HPDE6-E6E7 (cell line): ENCODE measurements around the gene CACNB4.
"Not testable (repeated sequence)": the region's sequence is repeated elsewhere in the genome, so short reads cannot be mapped to it uniquely, and the experiment has no call there.

Experiments
- DNase-seq: peaks from one replicate; pipeline ENCODE4 v3.0.0; 2011; ENCODE audit warnings: missing footprints; ENCODE audit errors: extremely low spot score

Gene CACNB4

GRCh38 chr2:152021001-152021400 is 77.8 kb downstream of the CACNB4 start:
- DNase-seq = not testable (repeated sequence)

DNA sequence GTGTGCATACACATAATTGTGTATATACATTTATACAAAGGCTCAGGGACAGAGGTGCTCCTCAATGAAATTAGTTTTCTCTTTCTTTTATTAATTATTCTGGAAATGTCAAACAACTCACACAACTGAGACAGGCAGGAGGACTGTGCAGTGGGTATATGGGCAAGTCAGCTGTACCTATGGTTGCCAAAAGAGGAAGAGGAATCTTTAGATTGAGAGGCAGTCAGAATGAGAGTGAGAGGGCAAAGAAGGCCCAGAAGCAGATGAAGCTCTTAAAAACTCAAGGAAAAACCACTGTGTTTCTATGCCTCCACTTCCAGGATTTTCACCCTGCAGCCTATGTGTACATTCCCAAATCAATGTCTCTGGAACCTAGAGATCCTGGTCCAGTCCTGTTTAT is 79.1 kb downstream of the CACNB4 start:
- no peak for DNase-seq

DNA sequence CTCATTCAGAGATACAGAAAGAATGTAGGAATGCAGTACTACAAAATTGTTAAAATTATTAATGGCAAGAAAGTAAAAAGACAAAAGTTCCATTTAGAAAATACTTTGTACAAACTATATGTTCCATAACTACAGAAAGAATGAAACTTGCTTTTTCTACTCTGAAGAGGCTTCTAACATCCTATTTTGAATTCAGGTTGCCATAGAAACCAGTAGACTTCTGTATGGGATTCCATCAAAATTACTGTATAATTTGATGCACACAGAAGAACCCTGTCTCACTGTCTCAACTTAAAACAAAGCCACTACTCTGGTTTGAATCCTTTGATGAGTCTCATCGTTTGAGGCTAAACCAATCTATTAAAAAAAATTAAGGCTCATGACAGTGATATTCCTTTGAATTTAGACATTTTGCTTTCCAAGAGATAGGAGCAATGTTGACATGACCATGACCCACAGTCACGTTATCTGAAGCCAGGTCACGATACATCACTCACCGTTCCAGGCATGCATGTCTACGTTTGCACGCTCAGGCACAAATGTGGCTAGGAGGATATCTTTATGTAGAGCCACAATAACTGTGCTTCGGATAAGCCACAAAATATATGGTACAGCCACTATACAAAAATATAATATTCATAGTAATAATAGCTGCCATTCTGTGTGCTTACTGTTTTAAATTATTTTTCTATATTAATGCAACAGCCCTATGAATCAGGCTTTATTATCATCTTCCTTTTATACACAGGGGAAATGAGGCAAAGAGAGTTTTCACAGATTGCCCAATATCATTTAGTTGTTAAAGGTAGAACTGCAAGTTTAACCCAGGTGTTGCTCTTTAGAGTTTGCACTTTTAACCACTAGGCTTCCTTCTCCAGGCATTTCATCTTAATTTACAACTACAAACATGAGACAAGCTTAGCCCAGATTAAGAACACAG is 82.4 kb downstream of the CACNB4 start:
- DNase-seq = no peak

DNA sequence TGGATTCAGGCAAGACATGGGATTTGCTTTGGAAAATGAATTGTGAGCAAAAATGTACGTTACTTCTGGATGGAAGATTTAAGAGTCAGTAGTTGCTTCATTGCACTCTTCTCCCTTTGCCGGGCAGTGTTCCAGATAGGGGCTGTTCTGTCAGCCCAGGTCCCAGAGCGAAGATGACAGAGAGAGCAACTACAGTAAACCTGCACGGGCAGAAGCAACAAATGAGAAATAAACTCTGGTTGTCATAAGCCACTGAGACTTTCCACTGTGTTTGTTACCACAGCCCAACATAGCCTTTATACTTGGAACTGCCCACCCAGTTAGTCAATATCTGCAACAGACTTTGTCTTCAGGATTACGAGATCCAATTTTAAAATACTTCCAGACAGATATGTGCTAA is 83.3 kb downstream of the CACNB4 start:
- no peak for DNase-seq

DNA sequence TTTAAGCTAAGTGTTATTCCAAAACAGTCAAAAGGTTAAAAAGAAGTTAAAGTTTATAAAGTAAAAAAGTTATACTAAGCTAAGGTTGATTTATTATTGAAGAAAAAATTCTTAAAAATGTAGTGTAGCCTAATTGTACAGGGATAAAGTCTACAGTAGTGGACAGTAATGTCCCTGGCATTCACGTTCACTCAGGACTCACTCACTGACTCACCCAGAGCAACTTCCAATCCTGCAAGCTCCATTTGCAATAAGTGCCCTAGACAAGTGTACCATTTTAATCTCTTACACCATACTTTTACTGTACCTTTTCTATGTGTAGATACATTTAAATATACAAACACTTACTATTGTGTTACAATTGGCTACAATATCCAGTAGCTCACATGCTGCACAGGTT is 86.1 kb downstream of the CACNB4 start:
- DNase-seq = no peak

GRCh38 chr2:152011724-152012123 is 87.1 kb downstream of the CACNB4 start:
- no peak for DNase-seq

GRCh38 chr2:152005607-152006006 is 93.2 kb downstream of the CACNB4 start:
- DNase-seq = no peak

DNA sequence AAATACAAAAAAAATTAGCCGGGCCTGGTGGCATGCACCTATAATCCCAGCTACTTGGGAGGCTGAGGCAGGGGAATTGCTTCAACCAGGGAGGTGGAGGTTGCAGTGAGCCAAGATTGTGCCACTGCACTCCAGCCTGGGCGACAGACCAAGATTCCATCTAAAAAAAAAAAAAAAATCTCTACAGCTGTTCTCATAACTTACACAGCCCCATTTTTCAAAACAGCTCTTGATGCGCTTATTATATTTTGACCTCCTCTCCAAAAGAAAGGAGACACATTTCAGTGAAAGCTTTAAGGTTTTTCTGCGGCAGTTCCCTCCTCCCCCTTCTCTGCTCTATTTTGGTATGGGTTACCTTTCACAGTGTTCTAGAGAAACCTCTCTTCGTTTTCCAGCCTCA is 95.6 kb downstream of the CACNB4 start:
- DNase-seq = not testable (repeated sequence)

GRCh38 chr2:151999053-151999452 is 99.8 kb downstream of the CACNB4 start:
- DNase-seq = peak; percentile 67

- DNase-seq = no peak
These were observed 102.4 kb downstream of the CACNB4 start for GRCh38 chr2:151996243-151997003.

DNA sequence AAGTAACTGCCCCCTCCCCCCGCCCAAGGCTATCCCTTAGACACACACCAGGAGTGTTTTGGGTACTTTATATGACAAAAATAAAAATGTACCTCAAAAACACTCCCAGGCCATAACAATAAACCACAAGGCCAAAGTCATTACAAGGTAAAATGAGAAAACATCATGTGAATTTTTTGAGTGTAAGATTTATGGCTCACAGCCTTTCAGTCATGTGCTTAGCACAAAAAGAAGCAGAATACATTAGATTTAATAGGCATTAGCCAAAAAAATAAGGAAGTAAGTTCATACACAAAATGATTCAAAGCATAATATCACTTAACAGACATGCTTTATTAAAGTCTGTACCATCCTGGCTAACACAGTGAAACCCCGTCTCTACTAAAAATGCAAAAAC is 103.7 kb downstream of the CACNB4 start:
- DNase-seq = no peak

- not testable (repeated sequence) for DNase-seq
These were observed 104.7 kb downstream of the CACNB4 start for GRCh38 chr2:151994178-151994577.

- DNase-seq = no peak
These were observed 107.8 kb downstream of the CACNB4 start for GRCh38 chr2:151991010-151991409.

DNA sequence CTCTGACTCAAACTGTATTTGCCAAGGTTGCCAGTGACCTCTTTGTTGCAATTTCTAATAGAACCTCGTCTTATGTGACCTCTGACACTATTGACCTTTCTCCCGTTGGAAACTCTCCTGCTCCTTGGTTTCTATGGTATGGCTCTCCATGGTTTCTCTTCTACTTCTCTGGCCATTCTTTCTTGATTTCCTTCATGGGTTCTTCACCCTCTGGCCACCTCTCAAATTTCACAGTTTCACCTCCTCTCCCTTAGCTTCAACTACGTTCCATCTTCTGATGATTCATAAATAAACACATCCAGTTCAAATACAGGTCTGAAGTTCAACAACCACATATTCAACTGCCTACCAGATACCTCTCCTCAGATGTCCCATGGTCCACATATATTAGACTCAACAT is 109.5 kb downstream of the CACNB4 start:
- no peak for DNase-seq

DNA sequence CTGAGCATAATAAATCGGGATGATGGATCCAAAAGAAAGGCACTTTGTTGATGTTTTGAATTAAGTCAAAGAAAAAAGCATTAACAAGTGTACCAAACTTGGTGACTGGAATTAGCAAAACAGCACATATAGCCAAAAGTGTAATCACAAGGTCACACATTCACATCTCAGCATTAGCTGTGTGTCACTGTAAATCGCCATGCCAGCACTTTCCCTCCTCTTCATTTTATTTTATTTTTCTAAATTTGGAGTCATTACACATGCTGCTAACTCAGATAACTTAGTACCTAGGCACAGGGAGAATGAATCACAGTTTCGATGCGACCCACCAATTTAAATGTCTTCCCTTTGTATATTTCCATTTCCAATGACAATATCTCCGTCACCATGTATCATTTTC is 111.4 kb downstream of the CACNB4 start:
- no peak for DNase-seq

DNA sequence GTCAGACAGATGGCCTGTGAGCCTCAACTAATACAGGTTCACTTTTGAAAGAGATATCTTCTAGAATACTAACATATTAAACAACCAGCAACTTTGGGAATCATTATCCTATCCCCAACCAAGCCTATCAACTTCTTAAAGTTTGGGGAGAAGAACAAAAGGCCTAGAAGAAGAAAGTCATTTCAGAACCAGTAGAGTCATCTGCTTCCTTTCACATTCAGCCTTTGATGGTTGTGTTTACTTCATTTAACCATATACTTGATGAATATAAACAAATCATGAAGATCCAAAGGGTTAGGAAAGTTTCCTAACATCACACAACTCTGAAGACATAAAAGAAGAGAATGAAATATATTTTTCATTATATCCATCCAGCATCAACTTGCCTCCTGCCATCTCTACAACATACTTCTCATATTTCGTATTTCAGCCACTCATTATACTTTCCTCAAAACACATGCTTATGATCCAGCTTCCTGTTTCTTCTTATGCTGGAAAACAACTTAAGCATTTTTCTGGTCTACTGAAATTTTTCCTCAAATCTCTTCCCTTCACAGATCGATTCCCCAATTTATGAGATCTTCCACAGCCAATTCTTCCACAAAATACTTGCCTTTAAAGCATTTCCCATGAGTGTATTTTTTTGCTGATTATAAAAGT is 114.3 kb downstream of the CACNB4 start:
- DNase-seq = no peak

GRCh38 chr2:151983221-151983620 is 115.6 kb downstream of the CACNB4 start:
- no peak for DNase-seq

DNA sequence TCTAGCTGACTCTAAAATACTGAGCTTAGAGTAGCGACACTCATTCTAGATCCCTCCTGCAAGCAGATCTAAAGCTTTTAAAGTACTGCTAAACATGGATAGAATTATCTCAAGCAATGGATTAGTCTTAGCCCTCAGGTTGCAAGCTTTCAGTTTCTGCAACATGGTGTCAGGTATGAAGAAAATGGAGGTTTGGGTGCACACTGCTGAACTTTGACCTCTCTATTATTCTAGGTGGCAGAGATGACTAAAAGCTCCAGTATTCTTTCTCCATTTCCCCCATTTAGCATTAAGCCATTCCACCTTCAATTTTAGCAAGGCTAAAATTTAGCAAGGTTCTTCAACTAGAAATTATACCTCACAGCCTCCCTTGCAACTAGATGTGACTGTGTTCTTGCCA is 117.0 kb downstream of the CACNB4 start:
- DNase-seq = no peak

- DNase-seq = no peak
These were observed 119.2 kb downstream of the CACNB4 start for GRCh38 chr2:151979694-151980093.

GRCh38 chr2:151978709-151979108 is 120.1 kb downstream of the CACNB4 start:
- DNase-seq = no peak

DNA sequence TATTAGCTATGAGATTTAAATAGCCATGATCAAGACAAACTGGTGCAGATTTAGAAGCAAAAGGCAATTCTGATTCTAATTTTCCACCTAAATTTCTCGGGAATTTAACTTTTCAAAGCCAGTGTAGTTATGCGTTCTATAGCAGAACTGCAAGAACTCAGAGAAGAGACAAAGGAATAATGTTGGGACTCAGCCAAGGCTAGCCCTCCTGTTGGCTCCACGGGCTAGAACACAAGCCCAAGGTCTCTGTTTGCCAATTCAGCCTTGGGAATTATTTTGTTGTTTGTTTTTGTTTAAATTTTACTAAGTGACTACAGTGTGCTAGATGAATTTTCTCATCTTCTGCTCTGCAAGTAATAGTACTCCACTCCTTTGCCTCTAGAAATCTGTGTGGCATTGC is 121.2 kb downstream of the CACNB4 start:
- no peak for DNase-seq

DNA sequence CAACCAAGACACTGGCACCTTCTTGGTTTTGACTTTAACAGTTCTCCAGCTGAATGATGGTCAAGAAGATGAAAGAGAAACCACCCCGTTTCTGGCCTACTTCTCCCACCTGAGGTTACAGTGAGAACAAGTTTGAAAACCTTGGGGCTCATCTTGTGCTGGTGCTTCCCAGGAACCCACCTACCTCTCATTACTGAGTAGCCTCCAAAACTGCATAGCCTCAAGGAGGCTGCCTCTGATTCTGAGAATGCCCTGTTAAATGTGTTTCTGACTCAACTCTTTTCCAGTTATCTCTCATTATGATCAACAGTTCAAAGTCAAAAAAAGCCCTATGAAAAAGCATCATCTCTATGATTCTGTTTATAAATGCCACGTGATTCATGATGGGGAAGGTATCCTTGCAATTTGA is 121.9 kb downstream of the CACNB4 start:
- no peak for DNase-seq
